Activated CD4-positive, alpha-beta memory T cell treated with anti-CD3 and anti-CD28 coated beads for 36 hours (primary cell): ENCODE data around the gene MTO1. TPM values are rescaled to one million over a fixed set of nuclear protein-coding genes. Genes with fewer than 3 reads are reported as not detected.
A peak's percentile ranks its signal among the peaks of the same experiment; 100 is the strongest.
"Not testable (repeated sequence)": the region's sequence is repeated elsewhere in the genome, so short reads cannot be mapped to it uniquely, and the experiment has no call there.

ENCODE experiments used
- CTCF ChIA-PET: fragments of 350-600 bp; sonication (Branson Sonifier 250); formaldehyde crosslinking; loops from one replicate; lab custom pipeline; 2021; ENCODE audit warnings: antibody characterized with exemption, inconsistent platforms; lab: Charles Lee
- POLR2A ChIA-PET: fragments of 350-600 bp; sonication (Branson Sonifier 250); formaldehyde crosslinking; loops from one replicate; lab custom pipeline; 2021; ENCODE audit warnings: antibody characterized with exemption; lab: Charles Lee
- DNase-seq: peaks from one replicate; pipeline ENCODE4 v3.0.0-alpha.2; 2020
- H3K27ac Mint-ChIP-seq: one replicate; pipeline ENCODE4 v1.8.0; 2021; ENCODE audit warnings: mixed read lengths
- H3K27me3 Mint-ChIP-seq: one replicate; pipeline ENCODE4 v1.8.0; 2021; ENCODE audit warnings: mixed read lengths
- H3K36me3 Mint-ChIP-seq: one replicate; pipeline ENCODE4 v1.8.0; 2021; ENCODE audit warnings: mixed read lengths
- H3K4me1 Mint-ChIP-seq: one replicate; pipeline ENCODE4 v1.8.0; 2021; ENCODE audit warnings: low read depth, mixed read lengths
- H3K4me3 Mint-ChIP-seq: one replicate; pipeline ENCODE4 v1.8.0; 2021; ENCODE audit warnings: mild to moderate bottlenecking, mixed read lengths
- H3K9me3 Mint-ChIP-seq: one replicate; pipeline ENCODE4 v1.8.0; 2021; ENCODE audit warnings: mixed read lengths
- intact Hi-C: fragments of 100-400 bp; cut with micrococcal nuclease; formaldehyde crosslinking; loops from one replicate; pipeline ENCODE4 v1.15.1; 2023
- total RNA-seq, 2 experiments: library from RNA; stranded (reverse); gene quantifications; one replicate each; pipeline ENCODE4 v1.2.3, GENCODE V29; 2021

MTO1 gene
- total RNA-seq, 2 experiments from 2014 or later: 40.7 to 47.7 TPM

- H3K27me3 Mint-ChIP-seq: peaks cover 17% of the 10 kb centered on the region
- peak overlapping the region; percentile 100 for H3K27ac Mint-ChIP-seq
- H3K9me3 Mint-ChIP-seq, CTCF ChIA-PET, intact Hi-C loops, DNase-seq: not testable (repeated sequence)
- H3K4me3 Mint-ChIP-seq: peak overlapping the region; percentile 98
- POLR2A ChIA-PET: interaction anchor here (0.9 to 6.4 kb wide), 12 partner anchors 6 to 135 kb away, joined by 3 to 82 read pairs (median 30); partner anchors contain the start of genes CGAS, MTO1 and SLC17A5
- peaks cover 59% of the 10 kb centered on the region for H3K36me3 Mint-ChIP-seq
- peaks cover 47% of the 10 kb centered on the region for H3K4me1 Mint-ChIP-seq
Observed at GRCh38 chr6:73518982-73519881, 57.7 kb downstream of the MTO1 start.

DNA sequence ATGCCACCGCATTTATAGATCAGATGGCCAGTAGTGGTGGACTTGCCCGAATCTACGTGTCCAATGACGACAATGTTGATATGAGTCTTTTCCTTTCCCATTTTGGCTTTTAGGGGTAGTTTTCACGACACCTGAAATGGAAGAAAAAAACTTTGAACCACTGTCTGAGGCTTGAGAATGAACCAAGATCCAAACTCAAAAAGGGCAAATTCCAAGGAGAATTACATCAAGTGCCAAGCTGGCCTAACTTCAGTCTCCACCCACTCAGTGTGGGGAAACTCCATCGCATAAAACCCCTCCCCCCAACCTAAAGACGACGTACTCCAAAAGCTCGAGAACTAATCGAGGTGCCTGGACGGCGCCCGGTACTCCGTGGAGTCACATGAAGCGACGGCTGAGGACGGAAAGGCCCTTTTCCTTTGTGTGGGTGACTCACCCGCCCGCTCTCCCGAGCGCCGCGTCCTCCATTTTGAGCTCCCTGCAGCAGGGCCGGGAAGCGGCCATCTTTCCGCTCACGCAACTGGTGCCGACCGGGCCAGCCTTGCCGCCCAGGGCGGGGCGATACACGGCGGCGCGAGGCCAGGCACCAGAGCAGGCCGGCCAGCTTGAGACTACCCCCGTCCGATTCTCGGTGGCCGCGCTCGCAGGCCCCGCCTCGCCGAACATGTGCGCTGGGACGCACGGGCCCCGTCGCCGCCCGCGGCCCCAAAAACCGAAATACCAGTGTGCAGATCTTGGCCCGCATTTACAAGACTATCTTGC lies 58.6 kb downstream of the MTO1 start:
- peak overlapping the region; percentile 100 for H3K27ac Mint-ChIP-seq

DNA sequence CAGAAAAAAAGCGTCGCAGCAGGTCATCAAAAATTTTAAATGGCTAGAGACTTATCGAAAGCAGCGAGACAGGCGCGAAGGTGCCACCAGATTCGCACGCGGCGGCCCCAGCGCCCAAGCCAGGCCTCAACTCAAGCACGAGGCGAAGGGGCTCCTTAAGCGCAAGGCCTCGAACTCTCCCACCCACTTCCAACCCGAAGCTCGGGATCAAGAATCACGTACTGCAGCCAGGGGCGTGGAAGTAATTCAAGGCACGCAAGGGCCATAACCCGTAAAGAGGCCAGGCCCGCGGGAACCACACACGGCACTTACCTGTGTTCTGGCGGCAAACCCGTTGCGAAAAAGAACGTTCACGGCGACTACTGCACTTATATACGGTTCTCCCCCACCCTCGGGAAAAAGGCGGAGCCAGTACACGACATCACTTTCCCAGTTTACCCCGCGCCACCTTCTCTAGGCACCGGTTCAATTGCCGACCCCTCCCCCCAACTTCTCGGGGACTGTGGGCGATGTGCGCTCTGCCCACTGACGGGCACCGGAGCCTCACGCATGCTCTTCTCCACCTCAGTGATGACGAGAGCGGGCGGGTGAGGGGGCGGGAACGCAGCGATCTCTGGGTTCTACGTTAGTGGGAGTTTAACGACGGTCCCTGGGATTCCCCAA lies 59.3 kb downstream of the MTO1 start, which contains the start of gene EEF1A1:
Gene EEF1A1 (minus strand): TSS at position 345 of the 663 bp plus-strand sequence. CDS start 1,006 bp downstream, outside the sequence.
- Mint-ChIP-seq H3K27ac (peak within 1 kb of the TSS; percentile 100), H3K36me3 (peaks cover 50% of the 10 kb centered on the region), H3K4me3 (peak within 1 kb of the TSS; percentile 98), H3K4me1 (peaks cover 39% of the 10 kb centered on the region), H3K9me3 (no peaks in the 10 kb centered on the region), H3K27me3 (peaks cover 17% of the 10 kb centered on the region)
- DNase-seq: peak; percentile 100
- intact Hi-C loops: loop anchor here (1.0 to 2.0 kb wide), 10 partner anchors 59 to 1764 kb away; partner anchors contain the start of genes COX7A2, KCNQ5, MTO1 and TMEM30A
- ChIA-PET POLR2A (interaction anchor here (0.9 to 6.4 kb wide), 18 partner anchors 8 to 1763 kb away, joined by 3 to 82 read pairs (median 4); partner anchors contain the start of genes CD109, CGAS, MTO1 and SLC17A5), CTCF (interaction anchor here (0.7 to 2.9 kb wide), 4 partner anchors 59 to 132 kb away, joined by 3 to 15 read pairs (median 8); partner anchors contain the start of genes MTO1 and SLC17A5)

More for the DNA sequence above, 58.6 kb downstream of the MTO1 start:
- ChIA-PET POLR2A (interaction anchor here (0.6 to 6.4 kb wide), 17 partner anchors 7 to 1764 kb away, joined by 3 to 82 read pairs (median 5); partner anchors contain the start of genes CD109, CGAS, MTO1 and SLC17A5), CTCF (interaction anchor here (2.9 kb wide), 1 partner anchor 133 kb away, joined by 15 read pairs; the partner anchor contains the start of gene SLC17A5)
- H3K4me1 Mint-ChIP-seq: peaks cover 46% of the 10 kb centered on the region
- H3K4me3 Mint-ChIP-seq: peak overlapping the region; percentile 98
- DNase-seq: peak; percentile 89
- H3K9me3 Mint-ChIP-seq: no peaks in the 10 kb centered on the region
- peaks cover 17% of the 10 kb centered on the region for H3K27me3 Mint-ChIP-seq
- intact Hi-C loops: loop anchor here (2.0 kb wide), 3 partner anchors 175 to 1765 kb away; partner anchors contain the start of genes KCNQ5 and TMEM30A
- peaks cover 55% of the 10 kb centered on the region for H3K36me3 Mint-ChIP-seq

GRCh38 chr6:73521351-73521985 lies 59.9 kb downstream of the MTO1 start:
- Mint-ChIP-seq H3K4me3 (peak overlapping the region; percentile 98), H3K27me3 (peaks cover 17% of the 10 kb centered on the region), H3K4me1 (peaks cover 32% of the 10 kb centered on the region), H3K9me3 (no peaks in the 10 kb centered on the region), H3K36me3 (peaks cover 43% of the 10 kb centered on the region), H3K27ac (peak overlapping the region; percentile 100)
- DNase-seq: no peak
- CTCF ChIA-PET: interaction anchor here (0.6 to 3.7 kb wide), 7 partner anchors 8 to 151 kb away, joined by 3 to 27 read pairs (median 4); partner anchors contain the start of genes MTO1 and SLC17A5
- intact Hi-C loops: loop anchor here (1.0 to 2.0 kb wide), 10 partner anchors 59 to 1763 kb away; partner anchors contain the start of genes COX7A2, KCNQ5, MTO1 and TMEM30A
- POLR2A ChIA-PET: interaction anchor here (1.2 to 6.4 kb wide), 13 partner anchors 8 to 1762 kb away, joined by 3 to 82 read pairs (median 17); partner anchors contain the start of genes CGAS, MTO1 and SLC17A5

- DNase-seq: peak; percentile 87
- Mint-ChIP-seq H3K9me3 (no peaks in the 10 kb centered on the region), H3K27ac (peak overlapping the region; percentile 100), H3K4me3 (peak overlapping the region; percentile 98), H3K36me3 (peaks cover 25% of the 10 kb centered on the region), H3K27me3 (peaks cover 16% of the 10 kb centered on the region), H3K4me1 (peaks cover 19% of the 10 kb centered on the region)
- CTCF ChIA-PET: interaction anchor here (1.1 to 3.7 kb wide), 6 partner anchors 10 to 129 kb away, joined by 3 to 27 read pairs (median 7); no protein-coding TSS in a partner anchor
- POLR2A ChIA-PET: interaction anchor here (0.6 to 5.4 kb wide), 7 partner anchors 11 to 130 kb away, joined by 3 to 67 read pairs (median 9); partner anchors contain the start of genes CGAS, MTO1 and SLC17A5
- intact Hi-C loops: no loop called here
Observed at GRCh38 chr6:73523434-73524123, 62.0 kb downstream of the MTO1 start.

- Mint-ChIP-seq H3K4me3 (no peak overlapping the region), H3K27ac (no peak overlapping the region), H3K27me3 (peaks cover 3% of the 10 kb centered on the region), H3K9me3 (no peaks in the 10 kb centered on the region), H3K36me3 (peaks cover 3% of the 10 kb centered on the region), H3K4me1 (peaks cover 9% of the 10 kb centered on the region)
- CTCF ChIA-PET: interaction anchor here (1.1 to 1.7 kb wide), 3 partner anchors 60 to 127 kb away, joined by 5 to 9 read pairs (median 5); no protein-coding TSS in a partner anchor
- DNase-seq: no peak
- POLR2A ChIA-PET: interaction anchor here (1.2 kb wide), 1 partner anchor 61 kb away, joined by 3 read pairs; no protein-coding TSS in a partner anchor
- intact Hi-C loops: no loop called here
Observed at GRCh38 chr6:73525546-73526330, 64.2 kb downstream of the MTO1 start.

DNA sequence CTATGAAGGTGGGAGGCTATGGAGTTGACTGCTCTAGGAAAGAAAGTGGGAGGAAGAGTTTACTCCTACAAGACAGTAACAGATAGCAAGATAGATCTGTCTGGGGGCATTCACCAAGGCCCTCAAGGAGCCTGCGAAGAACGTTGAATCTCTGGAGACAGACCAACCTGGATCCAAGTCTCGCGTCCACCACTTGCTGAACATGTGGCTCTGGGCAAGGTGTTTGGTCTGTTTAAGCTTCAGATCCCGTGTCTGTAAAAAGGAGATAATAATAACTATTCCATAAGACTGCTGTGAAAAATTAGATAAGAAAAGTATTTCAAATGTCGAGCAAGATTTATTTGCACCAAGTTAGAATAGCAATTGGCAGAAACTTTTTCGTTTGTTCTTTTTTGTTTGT lies 67.4 kb downstream of the MTO1 start:
- Mint-ChIP-seq H3K27me3 (no peaks in the 10 kb centered on the region), H3K36me3 (no peaks in the 10 kb centered on the region), H3K27ac (no peak overlapping the region), H3K4me1 (peaks cover 6% of the 10 kb centered on the region), H3K9me3 (no peaks in the 10 kb centered on the region), H3K4me3 (no peak overlapping the region)
- intact Hi-C loops: no loop called here
- ChIA-PET POLR2A (no interaction called here), CTCF (interaction anchor here (0.9 kb wide), 1 partner anchor 82 kb away, joined by 3 read pairs; no protein-coding TSS in a partner anchor)
- no peak for DNase-seq

DNA sequence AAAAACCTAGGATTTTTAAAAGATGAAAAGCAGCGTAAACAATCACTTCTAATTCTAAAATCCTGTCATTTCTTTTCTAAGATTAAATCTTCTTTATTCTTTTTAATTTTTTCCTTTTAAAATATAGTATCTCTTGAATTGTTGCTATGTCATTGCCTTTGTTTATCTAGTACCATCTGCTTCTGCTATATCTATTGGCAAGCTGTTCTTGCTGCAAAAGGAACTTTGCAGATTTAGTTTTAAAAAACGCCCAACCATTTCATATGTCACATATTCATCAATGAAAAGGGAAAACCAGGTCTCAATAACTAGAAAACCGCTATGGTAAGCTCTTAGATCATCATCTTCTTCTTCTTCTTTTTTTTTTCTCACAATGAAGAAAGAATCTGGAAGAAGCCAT lies 70.8 kb downstream of the MTO1 start:
- no peaks in the 10 kb centered on the region for H3K9me3 Mint-ChIP-seq
- H3K27me3 Mint-ChIP-seq: no peaks in the 10 kb centered on the region
- intact Hi-C loops: no loop called here
- H3K4me1 Mint-ChIP-seq: no peaks in the 10 kb centered on the region
- POLR2A ChIA-PET: no interaction called here
- no peak overlapping the region for H3K27ac Mint-ChIP-seq
- CTCF ChIA-PET: no interaction called here
- H3K4me3 Mint-ChIP-seq: no peak overlapping the region
- H3K36me3 Mint-ChIP-seq: no peaks in the 10 kb centered on the region
- no peak for DNase-seq

DNA sequence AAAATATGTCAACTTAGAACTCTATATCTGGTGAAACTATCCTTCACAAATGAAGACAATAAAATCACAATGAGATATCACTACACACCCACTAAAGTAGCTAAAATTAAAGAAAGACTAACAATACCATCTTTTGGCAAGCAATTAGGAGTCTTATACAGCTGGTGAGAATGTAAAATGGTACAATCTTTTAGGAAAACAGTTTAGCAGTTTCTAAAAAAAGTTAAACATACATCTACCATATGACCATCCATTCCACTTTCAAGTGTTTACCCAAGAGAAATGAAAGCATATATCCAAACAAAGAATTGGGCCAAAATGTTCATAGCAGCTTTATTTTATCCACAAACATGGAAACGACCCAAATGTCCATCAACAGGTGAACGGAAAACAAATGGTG lies 73.1 kb downstream of the MTO1 start:
- Mint-ChIP-seq H3K4me3 (no peak overlapping the region), H3K9me3 (no peaks in the 10 kb centered on the region), H3K27ac (no peak overlapping the region), H3K36me3 (no peaks in the 10 kb centered on the region), H3K4me1 (no peaks in the 10 kb centered on the region), H3K27me3 (no peaks in the 10 kb centered on the region)
- DNase-seq: no peak
- ChIA-PET POLR2A (no interaction called here), CTCF (interaction anchor here (0.7 kb wide), 1 partner anchor 9 kb away, joined by 3 read pairs; no protein-coding TSS in a partner anchor)
- intact Hi-C loops: no loop called here
